ENCODE data around the gene MGP.
A peak's percentile ranks its signal among the peaks of the same experiment; 100 is the strongest.

MGP gene

GRCh38 chr12:14860490-14860889 is 25.2 kb downstream of the MGP start:
- DNase-seq (ENCODE audit: low read depth in 3 of 3): no peak

- DNase-seq (ENCODE audit: low read depth in 3 of 3): no peak
These were observed 27.1 kb downstream of the MGP start for GRCh38 chr12:14858513-14858912.

GRCh38 chr12:14854586-14855183 is 31.0 kb downstream of the MGP start:
- DNase-seq (ENCODE audit: low read depth in 3 of 3): no peak

GRCh38 chr12:14853961-14854360 is 31.7 kb downstream of the MGP start:
- no peak for DNase-seq (ENCODE audit: low read depth in 3 of 3)

- no peak for DNase-seq (ENCODE audit: low read depth in 3 of 3)
These were observed 32.8 kb downstream of the MGP start for GRCh38 chr12:14852880-14853279.

GRCh38 chr12:14850929-14851663 is 34.6 kb downstream of the MGP start:
- no peak for DNase-seq (ENCODE audit: low read depth in 3 of 3)

- no peak for DNase-seq (ENCODE audit: low read depth in 3 of 3)
These were observed 36.0 kb downstream of the MGP start for GRCh38 chr12:14849661-14850060.

- no peak for DNase-seq (ENCODE audit: low read depth in 3 of 3)
These were observed 38.6 kb downstream of the MGP start for GRCh38 chr12:14846876-14847580.

- no peak for DNase-seq (ENCODE audit: low read depth in 3 of 3)
These were observed 39.5 kb downstream of the MGP start for GRCh38 chr12:14846042-14846587.

- peak in 2 of 3 donors; percentile 4 to 8 for DNase-seq (ENCODE audit: low read depth in 3 of 3)
These were observed 40.3 kb downstream of the MGP start for GRCh38 chr12:14845350-14845750.

GRCh38 chr12:14844401-14844800 is 41.3 kb downstream of the MGP start:
- no peak for DNase-seq (ENCODE audit: low read depth in 3 of 3)

GRCh38 chr12:14843425-14843887 is 42.2 kb downstream of the MGP start, which contains the start of gene ART4:
TSS of gene ART4 (minus strand) at chr12:14843526. CDS start at chr12:14843113, 413 bp downstream.
- no peak for DNase-seq (ENCODE audit: low read depth in 3 of 3)

GRCh38 chr12:14842315-14842714 is 43.3 kb downstream of the MGP start:
- no peak for DNase-seq (ENCODE audit: low read depth in 3 of 3)

- no peak for DNase-seq (ENCODE audit: low read depth in 3 of 3)
These were observed 43.9 kb downstream of the MGP start for GRCh38 chr12:14841761-14842160.

GRCh38 chr12:14840616-14841015 is 45.0 kb downstream of the MGP start:
- no peak for DNase-seq (ENCODE audit: low read depth in 3 of 3)

- DNase-seq (ENCODE audit: low read depth in 3 of 3): no peak
These were observed 46.4 kb downstream of the MGP start for GRCh38 chr12:14839262-14839661.

GRCh38 chr12:14836336-14837210 is 49.1 kb downstream of the MGP start:
- no peak for DNase-seq (ENCODE audit: low read depth in 3 of 3)

GRCh38 chr12:14834509-14834908 is 51.1 kb downstream of the MGP start:
- DNase-seq (ENCODE audit: low read depth in 3 of 3): no peak

- DNase-seq (ENCODE audit: low read depth in 3 of 3): no peak
These were observed 51.7 kb downstream of the MGP start for GRCh38 chr12:14833952-14834351.

- no peak for DNase-seq (ENCODE audit: low read depth in 3 of 3)
These were observed 52.3 kb downstream of the MGP start for GRCh38 chr12:14833336-14833735.
